ENCODE data around the gene SNAP23. TPM values are rescaled to one million over a fixed set of nuclear protein-coding genes. Genes with fewer than 3 reads are reported as not detected.

Gene SNAP23
- total RNA-seq, 1 experiment from 2014 or later = 68.3 TPM

- Mint-ChIP-seq H3K9me3 (no peaks in the 10 kb centered on the region), H3K4me3 (no peak overlapping the region), H3K36me3 (no peaks in the 10 kb centered on the region), H3K4me1 (peaks cover 27% of the 10 kb centered on the region), H3K27ac (no peak overlapping the region), H3K27me3 (ENCODE audit: low read depth) (no peaks in the 10 kb centered on the region)
- DNase-seq (ENCODE audit: low spot score) (no peak), ATAC-seq (no peak)
- no peak for TF ChIP-seq ZNF121 (CRISPR knock-in tag; IDR thresholded peaks at IDR 0.05)
- no peak for TF ChIP-seq ZNF281 (CRISPR knock-in tag; IDR thresholded peaks at IDR 0.05)
- no peak for TF ChIP-seq SP1 (CRISPR knock-in tag; conservative IDR thresholded peaks at IDR 0.05)
- POLR2A ChIA-PET = no interaction called here
- CTCF ChIA-PET = no interaction called here
Observed at GRCh38 chr15:42503825-42504224, 8.4 kb downstream of the SNAP23 start.

GRCh38 chr15:42504631-42505030 lies 9.2 kb downstream of the SNAP23 start:
- TF ChIP-seq ZNF532 (CRISPR knock-in tag; IDR thresholded peaks at IDR 0.05; ENCODE audit: borderline replicate concordance) = no peak
- Mint-ChIP-seq H3K27ac (peak overlapping the region; percentile 89; the same call in 1 of the 2 replicates), H3K4me1 (peaks cover 21% of the 10 kb centered on the region), H3K36me3 (no peaks in the 10 kb centered on the region), H3K4me3 (no peak overlapping the region), H3K27me3 (ENCODE audit: low read depth) (no peaks in the 10 kb centered on the region), H3K9me3 (no peaks in the 10 kb centered on the region)
- DNase-seq (ENCODE audit: low spot score) (no peak), ATAC-seq (no peak)
- ChIA-PET POLR2A (interaction anchor here (0.7 to 1.4 kb wide), 2 partner anchors 9 to 132 kb away, joined by 3 to 4 read pairs; partner anchors contain the start of gene SNAP23), CTCF (no interaction called here)

- ATAC-seq (no peak), DNase-seq (ENCODE audit: low spot score) (no peak)
- POLR2A ChIA-PET = interaction anchor here (0.5 kb wide), 1 partner anchor 21 kb away, joined by 4 read pairs; no protein-coding TSS in a partner anchor
Observed at GRCh38 chr15:42507514-42507913, 12.1 kb downstream of the SNAP23 start.

More at GRCh38 chr15:42507514-42507913, 12.1 kb downstream of the SNAP23 start:
- CTCF ChIA-PET = no interaction called here
- H3K27me3 Mint-ChIP-seq (ENCODE audit: low read depth) = no peaks in the 10 kb centered on the region
- H3K4me3 Mint-ChIP-seq = no peak overlapping the region
- no peak overlapping the region for H3K27ac Mint-ChIP-seq
- 0 out of 2 replicates have a peak, but pooled peaks cover 3% of the 10 kb centered on the region for H3K36me3 Mint-ChIP-seq
- TF ChIP-seq CREM (CRISPR knock-in tag; IDR thresholded peaks at IDR 0.05) (no peak), RELA (CRISPR knock-in tag; IDR thresholded peaks at IDR 0.05; ENCODE audit: borderline replicate concordance) (no peak), TEAD1 (CRISPR knock-in tag; IDR thresholded peaks at IDR 0.05) (no peak), GTF2I (CRISPR knock-in tag; conservative IDR thresholded peaks at IDR 0.05) (no peak), ZNF423 (CRISPR knock-in tag; IDR thresholded peaks at IDR 0.05) (no peak), E2F5 (CRISPR knock-in tag; IDR thresholded peaks at IDR 0.05) (no peak), TEAD4 (CRISPR knock-in tag; IDR thresholded peaks at IDR 0.05) (no peak), PRRX2 (CRISPR knock-in tag; IDR thresholded peaks at IDR 0.05) (no peak), NFATC4 (CRISPR knock-in tag; IDR thresholded peaks at IDR 0.05) (no peak), ZNF396 (CRISPR knock-in tag; IDR thresholded peaks at IDR 0.05; ENCODE audit: borderline replicate concordance) (no peak), SMAD4 (CRISPR knock-in tag; IDR thresholded peaks at IDR 0.05) (no peak), ESRRA (CRISPR knock-in tag; IDR thresholded peaks at IDR 0.05; ENCODE audit: borderline replicate concordance) (no peak), MXD4 (CRISPR knock-in tag; IDR thresholded peaks at IDR 0.05; ENCODE audit: borderline replicate concordance) (no peak), CBFB (CRISPR knock-in tag; IDR thresholded peaks at IDR 0.05; ENCODE audit: low read depth) (no peak), SMAD3 (CRISPR knock-in tag; IDR thresholded peaks at IDR 0.05; ENCODE audit: borderline replicate concordance) (no peak), FOXP1 (CRISPR knock-in tag; IDR thresholded peaks at IDR 0.05; ENCODE audit: borderline replicate concordance) (no peak), ELF4 (CRISPR knock-in tag; IDR thresholded peaks at IDR 0.05; ENCODE audit: low read depth) (no peak), ARID4B (CRISPR knock-in tag; IDR thresholded peaks at IDR 0.05; ENCODE audit: borderline replicate concordance) (no peak)
- no peaks in the 10 kb centered on the region for H3K9me3 Mint-ChIP-seq
- H3K4me1 Mint-ChIP-seq = peaks cover 8% of the 10 kb centered on the region; the same call in 1 of the 2 replicates
